GM18517 (cell line): Measurements from ENCODE around the gene FBXL14.
A peak's percentile ranks its signal among the peaks of the same experiment; 100 is the strongest.

ENCODE experiments used
- ATAC-seq: cut with Tn5 transposase; IDR thresholded peaks from one replicate; pipeline ENCODE4 v1.9.1; 2021; ENCODE audit warnings: mild to moderate bottlenecking, moderate library complexity; ENCODE audit not compliant: unreplicated experiment

Gene FBXL14

GRCh38 chr12:1595026-1595561, 713 bp upstream of the FBXL14 start:
- ATAC-seq, result peak; percentile 5

GRCh38 chr12:1594006-1594260, 448 bp downstream of the FBXL14 start:
- ATAC-seq, result peak; percentile 31

GRCh38 chr12:1593174-1594005, 991 bp downstream of the FBXL14 start:
- peak; percentile 23 for ATAC-seq

GRCh38 chr12:1592444-1593173, 1.8 kb downstream of the FBXL14 start:
- no peak for ATAC-seq

GRCh38 chr12:1591543-1591942, 2.8 kb downstream of the FBXL14 start:
- ATAC-seq, result no peak

GRCh38 chr12:1591034-1591433, 3.3 kb downstream of the FBXL14 start:
- no peak for ATAC-seq

GRCh38 chr12:1590221-1590979, 4.0 kb downstream of the FBXL14 start:
- ATAC-seq, result no peak

- ATAC-seq, result no peak
Observed at GRCh38 chr12:1588575-1588947, 5.8 kb downstream of the FBXL14 start.

- ATAC-seq, result no peak
Observed at GRCh38 chr12:1587927-1588574, 6.3 kb downstream of the FBXL14 start.

- ATAC-seq, result no peak
Observed at GRCh38 chr12:1584326-1584725, 10.1 kb downstream of the FBXL14 start.

- no peak for ATAC-seq
Observed at GRCh38 chr12:1583421-1584078, 10.8 kb downstream of the FBXL14 start.

GRCh38 chr12:1582709-1583050, 11.7 kb downstream of the FBXL14 start:
- ATAC-seq, result no peak

GRCh38 chr12:1581973-1582708, 12.2 kb downstream of the FBXL14 start:
- ATAC-seq, result no peak

- no peak for ATAC-seq
Observed at GRCh38 chr12:1580526-1580925, 13.9 kb downstream of the FBXL14 start.

- no peak for ATAC-seq
Observed at GRCh38 chr12:1579651-1580435, 14.5 kb downstream of the FBXL14 start.

GRCh38 chr12:1576410-1577241, 17.8 kb downstream of the FBXL14 start:
- ATAC-seq, result no peak

- ATAC-seq, result no peak
Observed at GRCh38 chr12:1575408-1576401, 18.7 kb downstream of the FBXL14 start.
